ENCODE results near the gene SPNS3.

SPNS3 gene

GRCh38 chr17:4492721-4493561 lies 59.2 kb downstream of the SPNS3 start:
- DNase-seq: peak in 1 of 2 experiments; percentile 23

- no peak for DNase-seq
Measured at GRCh38 chr17:4497101-4497824, 63.5 kb downstream of the SPNS3 start.

GRCh38 chr17:4498461-4499397 lies 65.0 kb downstream of the SPNS3 start, which contains the start of gene SPNS2:
Gene SPNS2 (plus strand): TSS chr17:4498881. CDS start chr17:4499048, 167 bp downstream.
- DNase-seq: peak; percentile 57 to 63

- peak; percentile 19 to 24 for DNase-seq
Measured at GRCh38 chr17:4499431-4500190, 65.9 kb downstream of the SPNS3 start.

GRCh38 chr17:4500191-4500571 lies 66.4 kb downstream of the SPNS3 start:
- no peak for DNase-seq

- DNase-seq: no peak
Measured at GRCh38 chr17:4501295-4501949, 67.7 kb downstream of the SPNS3 start.

- no peak for DNase-seq
Measured at GRCh38 chr17:4502466-4503154, 68.9 kb downstream of the SPNS3 start.

- no peak for DNase-seq
Measured at GRCh38 chr17:4503283-4504025, 69.7 kb downstream of the SPNS3 start.

- DNase-seq: no peak
Measured at GRCh38 chr17:4504188-4504587, 70.4 kb downstream of the SPNS3 start.

- no peak for DNase-seq
Measured at GRCh38 chr17:4505187-4505586, 71.4 kb downstream of the SPNS3 start.

- no peak for DNase-seq
Measured at GRCh38 chr17:4506175-4506813, 72.6 kb downstream of the SPNS3 start.

- DNase-seq: no peak
Measured at GRCh38 chr17:4506892-4507291, 73.2 kb downstream of the SPNS3 start.

- no peak for DNase-seq
Measured at GRCh38 chr17:4507361-4508111, 73.8 kb downstream of the SPNS3 start.

GRCh38 chr17:4508207-4508606 lies 74.5 kb downstream of the SPNS3 start:
- DNase-seq: no peak

GRCh38 chr17:4509401-4509800 lies 75.7 kb downstream of the SPNS3 start:
- DNase-seq: peak in 1 of 2 experiments; percentile 33

- DNase-seq: peak in 1 of 2 experiments; percentile 11
Measured at GRCh38 chr17:4509923-4510617, 76.3 kb downstream of the SPNS3 start.

- no peak for DNase-seq
Measured at GRCh38 chr17:4510618-4510941, 76.8 kb downstream of the SPNS3 start.

- DNase-seq: no peak
Measured at GRCh38 chr17:4511199-4511932, 77.6 kb downstream of the SPNS3 start.

Data from activated CD4-positive, alpha-beta T cell treated with anti-CD3 and anti-CD28 coated beads, Interleukin-2, amount 50 U/mL, for 48 hours (primary cell).